ENCODE results near the gene ANKMY2. TPM values are rescaled to one million over a fixed set of nuclear protein-coding genes. Genes with fewer than 3 reads are reported as not detected.

Gene ANKMY2
- total RNA-seq (2021; fragmentation: NEBNext Ultra II Directional; extraction: Animal tissue kit (Norgen Biotek cat#: 25700)), result 10 to 100 TPM; 21.0 to 26.2 (median 23.4) TPM
- long read RNA-seq, transcript ANKMY2-201 (10 exons, 2,555 nt), result major isoform, 27 of 35 reads
- long read RNA-seq, partial matches to known transcripts, result 3 of 35 reads
- long read RNA-seq, other reads (novel, unspliced or antisense), result 5 of 35 reads

- Mint-ChIP-seq H3K4me1 (ENCODE audit: low read depth) (peaks cover 66% of the 10 kb centered on the region), H3K4me3 (peak within 1 kb of the TSS; percentile 95), H3K9me3 (no peaks in the 10 kb centered on the region), H3K36me3 (ENCODE audit: low read depth) (peaks cover 17% of the 10 kb centered on the region; the same call in 1 of the 2 replicates), H3K27ac (peak within 1 kb of the TSS; percentile 98), H3K27me3 (ENCODE audit: insufficient read depth) (peaks cover 3% of the 10 kb centered on the region)
- DNase-seq, result peak; percentile 97
- peak; percentile 24 for TF ChIP-seq CTCF (IDR thresholded peaks at IDR 0.05)
Measured at GRCh38 chr7:16645593-16646471, at the start of gene ANKMY2, which contains the start of gene BZW2. Gene ANKMY2, minus strand, starts transcription at chr7:16645754. Its CDS starts 181 bp downstream, at chr7:16645573. Gene BZW2, plus strand, starts transcription at chr7:16646181. Its CDS starts 19,263 bp downstream, at chr7:16665444.

GRCh38 chr7:16694806-16695205, 49.3 kb upstream of the ANKMY2 start:
- no peaks in the 10 kb centered on the region for H3K9me3 Mint-ChIP-seq
- no peak for DNase-seq
- H3K36me3 Mint-ChIP-seq (ENCODE audit: low read depth), result peaks cover 56% of the 10 kb centered on the region
- H3K4me1 Mint-ChIP-seq (ENCODE audit: low read depth), result peaks cover 66% of the 10 kb centered on the region
- H3K4me3 Mint-ChIP-seq, result no peak overlapping the region
- TF ChIP-seq CTCF (IDR thresholded peaks at IDR 0.05), result no peak
- no peak overlapping the region for H3K27ac Mint-ChIP-seq
- peaks cover 3% of the 10 kb centered on the region; the same call in 1 of the 2 replicates for H3K27me3 Mint-ChIP-seq (ENCODE audit: insufficient read depth)

- DNase-seq, result no peak
- Mint-ChIP-seq H3K4me1 (ENCODE audit: low read depth) (peaks cover 56% of the 10 kb centered on the region), H3K27me3 (ENCODE audit: insufficient read depth) (peaks cover 3% of the 10 kb centered on the region; the same call in 1 of the 2 replicates), H3K9me3 (no peaks in the 10 kb centered on the region), H3K4me3 (no peak overlapping the region), H3K27ac (peak overlapping the region; percentile 45; the same call in 1 of the 2 replicates), H3K36me3 (ENCODE audit: low read depth) (peaks cover 48% of the 10 kb centered on the region)
- no peak for TF ChIP-seq CTCF (IDR thresholded peaks at IDR 0.05)
Measured at GRCh38 chr7:16693601-16694318, 48.2 kb upstream of the ANKMY2 start.

GRCh38 chr7:16691241-16691640, 45.7 kb upstream of the ANKMY2 start:
- Mint-ChIP-seq H3K4me1 (ENCODE audit: low read depth) (peaks cover 32% of the 10 kb centered on the region), H3K36me3 (ENCODE audit: low read depth) (peaks cover 41% of the 10 kb centered on the region), H3K27ac (no peak overlapping the region), H3K27me3 (ENCODE audit: insufficient read depth) (no peaks in the 10 kb centered on the region), H3K4me3 (no peak overlapping the region), H3K9me3 (no peaks in the 10 kb centered on the region)
- no peak for TF ChIP-seq CTCF (IDR thresholded peaks at IDR 0.05)
- no peak for DNase-seq

- H3K27ac Mint-ChIP-seq, result no peak overlapping the region
- no peak overlapping the region for H3K4me3 Mint-ChIP-seq
- no peak for TF ChIP-seq CTCF (IDR thresholded peaks at IDR 0.05)
- peaks cover 17% of the 10 kb centered on the region for H3K4me1 Mint-ChIP-seq (ENCODE audit: low read depth)
- H3K36me3 Mint-ChIP-seq (ENCODE audit: low read depth), result peaks cover 48% of the 10 kb centered on the region
- no peaks in the 10 kb centered on the region for H3K27me3 Mint-ChIP-seq (ENCODE audit: insufficient read depth)
- no peaks in the 10 kb centered on the region for H3K9me3 Mint-ChIP-seq
- no peak for DNase-seq
Measured at GRCh38 chr7:16688249-16688648, 42.7 kb upstream of the ANKMY2 start.
